HepG2 (cell line): ENCODE results near the gene NOTCH4. TPM values are rescaled to one million over a fixed set of nuclear protein-coding genes. Genes with fewer than 3 reads are reported as not detected.

Source experiments
- AKAP8 ChIP-seq: sonication (generic); formaldehyde crosslinking; IDR thresholded peaks from 2 replicates; pipeline ENCODE4 v1.5.1; 2020; ENCODE audit warnings: mild to moderate bottlenecking, missing genetic modification reagents
- CHD2 ChIP-seq: IDR thresholded peaks from 2 replicates; pipeline ENCODE4 v1.6.1; 2011; ENCODE audit warnings: low read depth, low read length, improper control_type of control experiment
- EP300 ChIP-seq, 3 experiments: sonication (generic) in 1 of 3; formaldehyde crosslinking in 1 of 3; IDR thresholded peaks; 2 replicates each; pipeline versions ENCODE4 v1.5.1 to v1.6.1; 2011 to 2020; ENCODE audit warnings: low read depth in 2 of 3, low read length in 2 of 3, borderline replicate concordance in 1 of 3, improper control_type of control experiment in 1 of 3, mild to moderate bottlenecking in 1 of 3, missing genetic modification reagents in 1 of 3, moderate library complexity in 1 of 3
- FOXC1 ChIP-seq: sonication (generic); formaldehyde crosslinking; IDR thresholded peaks from 2 replicates; pipeline ENCODE4 v1.8.0; 2022; ENCODE audit warnings: mild to moderate bottlenecking, missing genetic modification reagents, borderline replicate concordance
- NR0B2 ChIP-seq: sonication (generic); formaldehyde crosslinking; IDR thresholded peaks from 2 replicates; pipeline ENCODE4 v1.4.0; 2020; ENCODE audit warnings: mild to moderate bottlenecking, missing genetic modification reagents
- NR2F6 ChIP-seq, 2 experiments: IDR thresholded peaks; 2 replicates each; pipeline ENCODE4 v1.6.1; 2016; ENCODE audit warnings: antibody characterized with exemption in 1 of 2, mild to moderate bottlenecking in 1 of 2
- RAD21 ChIP-seq: fragments of 450-650 bp; formaldehyde crosslinking; IDR thresholded peaks from 2 replicates; pipeline ENCODE4 v1.5.0; 2020; ENCODE audit warnings: mild to moderate bottlenecking
- SOX13 ChIP-seq, 3 experiments: fragments of 450-650 bp in 1 of 3; sonication (generic) in 1 of 3; formaldehyde crosslinking in 1 of 3; IDR thresholded peaks in 2 of 3; conservative IDR thresholded peaks in 1 of 3; 2 replicates each; pipeline versions ENCODE4 v1.5.0 to v1.6.1; 2016 to 2020; ENCODE audit warnings: antibody characterized with exemption in 1 of 3, mild to moderate bottlenecking in 1 of 3, missing compliant biosample characterization in 1 of 3, missing genetic modification reagents in 1 of 3, moderate library complexity in 1 of 3
- THAP7 ChIP-seq: sonication (generic); formaldehyde crosslinking; IDR thresholded peaks from 2 replicates; pipeline ENCODE4 v1.8.1; 2023; ENCODE audit warnings: mild to moderate bottlenecking, missing genetic modification reagents
- ZEB1 ChIP-seq: IDR thresholded peaks from 2 replicates; pipeline ENCODE4 v1.6.1; 2012; ENCODE audit warnings: mild to moderate bottlenecking, low read depth, inconsistent platforms; ENCODE audit not compliant: insufficient replicate concordance
- ZFP41 ChIP-seq: sonication (generic); formaldehyde crosslinking; IDR thresholded peaks from 2 replicates; pipeline ENCODE4 v1.4.0; 2020; ENCODE audit warnings: mild to moderate bottlenecking, missing genetic modification reagents, borderline replicate concordance
- ZFYVE20 ChIP-seq: sonication (generic); formaldehyde crosslinking; IDR thresholded peaks from 2 replicates; pipeline ENCODE4 v1.8.0; 2023; ENCODE audit warnings: low read depth, mild to moderate bottlenecking, moderate library complexity, missing genetic modification reagents, borderline replicate concordance
- ZNF558 ChIP-seq: sonication (generic); formaldehyde crosslinking; IDR thresholded peaks from 2 replicates; pipeline ENCODE4 v1.9.0; 2022; ENCODE audit warnings: mild to moderate bottlenecking, missing genetic modification reagents, borderline replicate concordance
- ZNF737 ChIP-seq: sonication (generic); formaldehyde crosslinking; IDR thresholded peaks from 2 replicates; pipeline ENCODE4 v1.5.0; 2020; ENCODE audit warnings: missing genetic modification reagents, mild to moderate bottlenecking, borderline replicate concordance
- polyA plus RNA-seq, 8 experiments: library from polyadenylated mRNA; depleted of rRNA in 3 of 8; stranded (reverse) in 7 of 8; unstranded in 1 of 8; fragments of >200 nt; fragmentation: Illumina TruSeq in 4 of 8; extraction: Trizol in 4 of 8; gene quantifications; 2 replicates each; pipeline versions ENCODE4 v1.2.1 to v1.2.3, GENCODE V29; 2011 to 2016; ENCODE audit warnings: low read depth in 4 of 8, missing spikeins in 1 of 8, mixed read lengths in 1 of 8; ENCODE audit not compliant: insufficient read depth in 1 of 8
- total RNA-seq, 5 experiments: library from RNA; depleted of rRNA; stranded (reverse); fragments of >200 nt; fragmentation: Illumina TruSeq; extraction: Trizol; gene quantifications; 2 replicates each; pipeline ENCODE4 v1.2.3, GENCODE V29; 2016; ENCODE audit warnings: low read depth in 1 of 5
- TF ChIP-seq, protein P1 (sequence below): sonication (generic); formaldehyde crosslinking; IDR thresholded peaks from 2 replicates; pipeline ENCODE4 v1.5.1; 2020; ENCODE audit warnings: missing genetic modification reagents, mild to moderate bottlenecking, borderline replicate concordance
- TF ChIP-seq, protein P2 (sequence below): IDR thresholded peaks from 2 replicates; pipeline ENCODE4 v1.6.1; 2012; ENCODE audit warnings: low read length, improper control_type of control experiment
- TF ChIP-seq, protein P3 (sequence below): sonication (generic); formaldehyde crosslinking; IDR thresholded peaks from 2 replicates; pipeline ENCODE4 v1.5.0; 2020; ENCODE audit warnings: missing genetic modification reagents
- TF ChIP-seq, protein P4 (sequence below): sonication (generic); formaldehyde crosslinking; IDR thresholded peaks from 2 replicates; pipeline ENCODE4 v1.8.1; 2022; ENCODE audit warnings: low read depth, mild to moderate bottlenecking, missing genetic modification reagents

Gene NOTCH4
- total and polyA plus RNA-seq, 2 of the 13 experiments (the other 11 are each of a cell fraction or from before 2014, with no cell fraction given), result 0.51 to 0.83 TPM

GRCh38 chr6:32195652-32195901 is 28.3 kb downstream of the NOTCH4 start (continued):
- TF ChIP-seq, protein P1, sequence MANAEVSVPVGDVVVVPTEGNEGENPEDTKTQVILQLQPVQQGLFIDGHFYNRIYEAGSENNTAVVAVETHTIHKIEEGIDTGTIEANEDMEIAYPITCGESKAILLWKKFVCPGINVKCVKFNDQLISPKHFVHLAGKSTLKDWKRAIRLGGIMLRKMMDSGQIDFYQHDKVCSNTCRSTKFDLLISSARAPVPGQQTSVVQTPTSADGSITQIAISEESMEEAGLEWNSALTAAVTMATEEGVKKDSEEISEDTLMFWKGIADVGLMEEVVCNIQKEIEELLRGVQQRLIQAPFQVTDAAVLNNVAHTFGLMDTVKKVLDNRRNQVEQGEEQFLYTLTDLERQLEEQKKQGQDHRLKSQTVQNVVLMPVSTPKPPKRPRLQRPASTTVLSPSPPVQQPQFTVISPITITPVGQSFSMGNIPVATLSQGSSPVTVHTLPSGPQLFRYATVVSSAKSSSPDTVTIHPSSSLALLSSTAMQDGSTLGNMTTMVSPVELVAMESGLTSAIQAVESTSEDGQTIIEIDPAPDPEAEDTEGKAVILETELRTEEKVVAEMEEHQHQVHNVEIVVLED, result no peak
- TF ChIP-seq ZFYVE20 (CRISPR knock-in tag) (no peak), ZEB1 (no peak), NR2F6 (IDR thresholded peaks at IDR 0.05) (no peak; the same call in 1 of the 2 replicates), NR2F6 (CRISPR knock-in tag; IDR thresholded peaks at IDR 0.05) (peak; percentile 8; the same call in 1 of the 2 replicates), ZFP41 (CRISPR knock-in tag) (no peak), AKAP8 (CRISPR knock-in tag) (no peak), THAP7 (CRISPR knock-in tag) (no peak), ZNF737 (no peak), CHD2 (0 out of 2 replicates have a peak, but pooled peaks have one; percentile 76), SOX13 (IDR thresholded peaks at IDR 0.05) (no peak), SOX13 (CRISPR knock-in tag; conservative IDR thresholded peaks at IDR 0.05 in 1 of 2, IDR thresholded peaks at IDR 0.05 in 1 of 2) (no peak), EP300 (IDR thresholded peaks at IDR 0.05; ENCODE audit: low read depth in 2 of 2, low read length in 2 of 2) (peak; percentile 32 to 60; a peak in 1 of 4 replicates), EP300 (CRISPR knock-in tag; IDR thresholded peaks at IDR 0.05; ENCODE audit: borderline replicate concordance) (no peak), FOXC1 (no peak), NR0B2 (CRISPR knock-in tag) (no peak), RAD21 (CRISPR knock-in tag) (peak; percentile 29; the same call in 1 of the 2 replicates), ZNF558 (CRISPR knock-in tag) (no peak)
- TF ChIP-seq, protein P2, sequence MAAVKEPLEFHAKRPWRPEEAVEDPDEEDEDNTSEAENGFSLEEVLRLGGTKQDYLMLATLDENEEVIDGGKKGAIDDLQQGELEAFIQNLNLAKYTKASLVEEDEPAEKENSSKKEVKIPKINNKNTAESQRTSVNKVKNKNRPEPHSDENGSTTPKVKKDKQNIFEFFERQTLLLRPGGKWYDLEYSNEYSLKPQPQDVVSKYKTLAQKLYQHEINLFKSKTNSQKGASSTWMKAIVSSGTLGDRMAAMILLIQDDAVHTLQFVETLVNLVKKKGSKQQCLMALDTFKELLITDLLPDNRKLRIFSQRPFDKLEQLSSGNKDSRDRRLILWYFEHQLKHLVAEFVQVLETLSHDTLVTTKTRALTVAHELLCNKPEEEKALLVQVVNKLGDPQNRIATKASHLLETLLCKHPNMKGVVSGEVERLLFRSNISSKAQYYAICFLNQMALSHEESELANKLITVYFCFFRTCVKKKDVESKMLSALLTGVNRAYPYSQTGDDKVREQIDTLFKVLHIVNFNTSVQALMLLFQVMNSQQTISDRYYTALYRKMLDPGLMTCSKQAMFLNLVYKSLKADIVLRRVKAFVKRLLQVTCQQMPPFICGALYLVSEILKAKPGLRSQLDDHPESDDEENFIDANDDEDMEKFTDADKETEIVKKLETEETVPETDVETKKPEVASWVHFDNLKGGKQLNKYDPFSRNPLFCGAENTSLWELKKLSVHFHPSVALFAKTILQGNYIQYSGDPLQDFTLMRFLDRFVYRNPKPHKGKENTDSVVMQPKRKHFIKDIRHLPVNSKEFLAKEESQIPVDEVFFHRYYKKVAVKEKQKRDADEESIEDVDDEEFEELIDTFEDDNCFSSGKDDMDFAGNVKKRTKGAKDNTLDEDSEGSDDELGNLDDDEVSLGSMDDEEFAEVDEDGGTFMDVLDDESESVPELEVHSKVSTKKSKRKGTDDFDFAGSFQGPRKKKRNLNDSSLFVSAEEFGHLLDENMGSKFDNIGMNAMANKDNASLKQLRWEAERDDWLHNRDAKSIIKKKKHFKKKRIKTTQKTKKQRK, result no peak
- TF ChIP-seq, protein P3, sequence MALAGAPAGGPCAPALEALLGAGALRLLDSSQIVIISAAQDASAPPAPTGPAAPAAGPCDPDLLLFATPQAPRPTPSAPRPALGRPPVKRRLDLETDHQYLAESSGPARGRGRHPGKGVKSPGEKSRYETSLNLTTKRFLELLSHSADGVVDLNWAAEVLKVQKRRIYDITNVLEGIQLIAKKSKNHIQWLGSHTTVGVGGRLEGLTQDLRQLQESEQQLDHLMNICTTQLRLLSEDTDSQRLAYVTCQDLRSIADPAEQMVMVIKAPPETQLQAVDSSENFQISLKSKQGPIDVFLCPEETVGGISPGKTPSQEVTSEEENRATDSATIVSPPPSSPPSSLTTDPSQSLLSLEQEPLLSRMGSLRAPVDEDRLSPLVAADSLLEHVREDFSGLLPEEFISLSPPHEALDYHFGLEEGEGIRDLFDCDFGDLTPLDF (CRISPR knock-in tag), result no peak
- TF ChIP-seq, protein P4, sequence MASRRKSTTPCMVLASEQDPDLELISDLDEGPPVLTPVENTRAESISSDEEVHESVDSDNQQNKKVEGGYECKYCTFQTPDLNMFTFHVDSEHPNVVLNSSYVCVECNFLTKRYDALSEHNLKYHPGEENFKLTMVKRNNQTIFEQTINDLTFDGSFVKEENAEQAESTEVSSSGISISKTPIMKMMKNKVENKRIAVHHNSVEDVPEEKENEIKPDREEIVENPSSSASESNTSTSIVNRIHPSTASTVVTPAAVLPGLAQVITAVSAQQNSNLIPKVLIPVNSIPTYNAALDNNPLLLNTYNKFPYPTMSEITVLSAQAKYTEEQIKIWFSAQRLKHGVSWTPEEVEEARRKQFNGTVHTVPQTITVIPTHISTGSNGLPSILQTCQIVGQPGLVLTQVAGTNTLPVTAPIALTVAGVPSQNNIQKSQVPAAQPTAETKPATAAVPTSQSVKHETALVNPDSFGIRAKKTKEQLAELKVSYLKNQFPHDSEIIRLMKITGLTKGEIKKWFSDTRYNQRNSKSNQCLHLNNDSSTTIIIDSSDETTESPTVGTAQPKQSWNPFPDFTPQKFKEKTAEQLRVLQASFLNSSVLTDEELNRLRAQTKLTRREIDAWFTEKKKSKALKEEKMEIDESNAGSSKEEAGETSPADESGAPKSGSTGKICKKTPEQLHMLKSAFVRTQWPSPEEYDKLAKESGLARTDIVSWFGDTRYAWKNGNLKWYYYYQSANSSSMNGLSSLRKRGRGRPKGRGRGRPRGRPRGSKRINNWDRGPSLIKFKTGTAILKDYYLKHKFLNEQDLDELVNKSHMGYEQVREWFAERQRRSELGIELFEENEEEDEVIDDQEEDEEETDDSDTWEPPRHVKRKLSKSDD (CRISPR knock-in tag), result no peak
